HAP-1 (cell line): ENCODE results near the gene FBXL16.

ENCODE experiments used
- DNase-seq, 2 experiments: peaks; one replicate each; pipeline ENCODE4 v3.0.0-alpha.2; 2016 to 2020; ENCODE audit warnings: low spot score in 2 of 2
- H3K27me3 ChIP-seq: fragments of 250-450 bp; sonication (Bioruptor Pico); 2 replicates; pipeline ENCODE4 v1.5.1; 2020; ENCODE audit warnings: low read depth, mild to moderate bottlenecking, moderate library complexity
- H3K36me3 ChIP-seq: fragments of 250-450 bp; sonication (Bioruptor Pico); replicated peaks from 2 replicates; pipeline ENCODE4 v1.5.1; 2020; ENCODE audit warnings: mild to moderate bottlenecking
- H3K4me1 ChIP-seq: fragments of 250-450 bp; sonication (Bioruptor Pico); 2 replicates; pipeline ENCODE4 v1.5.1; 2020; ENCODE audit warnings: mild to moderate bottlenecking
- H3K4me3 ChIP-seq: fragments of 250-450 bp; sonication (Bioruptor Pico); 2 replicates; pipeline ENCODE4 v1.5.1; 2020; ENCODE audit warnings: mild to moderate bottlenecking, moderate library complexity
- H3K9me3 ChIP-seq: fragments of 250-450 bp; sonication (Bioruptor Pico); 2 replicates; pipeline ENCODE4 v1.5.1; 2020; ENCODE audit warnings: mild to moderate bottlenecking, moderate library complexity
- in situ Hi-C: fragments of 300-500 bp; cut with MboI; formaldehyde crosslinking; loops from 3 replicates; pipeline ENCODE4 v1.14.3; 2020; ENCODE audit warnings: low sequenced_read_pairs, inconsistent platforms, mixed read lengths

FBXL16 gene

GRCh38 chr16:681746-682427, 23.7 kb downstream of the FBXL16 start:
- no peak for DNase-seq
- in situ Hi-C loops = no loop called here

GRCh38 chr16:680967-681745, 24.4 kb downstream of the FBXL16 start:
- peaks cover 35% of the 10 kb centered on the region for H3K36me3 ChIP-seq
- H3K27me3 ChIP-seq = no peaks in the 10 kb centered on the region
- peak in 1 of 2 experiments; percentile 62 for DNase-seq
- H3K9me3 ChIP-seq = no peaks in the 10 kb centered on the region
- peak overlapping the region; percentile 66 for H3K4me3 ChIP-seq
- H3K4me1 ChIP-seq = peaks cover 26% of the 10 kb centered on the region
- in situ Hi-C loops = no loop called here

More at GRCh38 chr16:681746-682427, 23.7 kb downstream of the FBXL16 start:
- H3K9me3 ChIP-seq = no peaks in the 10 kb centered on the region
- H3K36me3 ChIP-seq = peaks cover 42% of the 10 kb centered on the region
- no peaks in the 10 kb centered on the region for H3K27me3 ChIP-seq
- H3K4me3 ChIP-seq = peak overlapping the region; percentile 66
- H3K4me1 ChIP-seq = peaks cover 26% of the 10 kb centered on the region

GRCh38 chr16:680625-680945, 25.0 kb downstream of the FBXL16 start:
- peaks cover 31% of the 10 kb centered on the region for H3K36me3 ChIP-seq

GRCh38 chr16:679814-680624, 25.6 kb downstream of the FBXL16 start, which contains the start of gene STUB1:
Gene STUB1, plus strand, starts transcription at chr16:680410. Its CDS starts 116 bp downstream, at chr16:680526.
- in situ Hi-C loops = no loop called here
- Histone ChIP-seq H3K4me1 (peaks cover 26% of the 10 kb centered on the region), H3K4me3 (peak within 1 kb of the TSS; percentile 66), H3K36me3 (peaks cover 26% of the 10 kb centered on the region), H3K9me3 (no peaks in the 10 kb centered on the region), H3K27me3 (no peaks in the 10 kb centered on the region)
- peak; percentile 80 to 98 for DNase-seq

More at GRCh38 chr16:680625-680945, 25.0 kb downstream of the FBXL16 start:
- DNase-seq = no peak
- Histone ChIP-seq H3K4me1 (peaks cover 26% of the 10 kb centered on the region), H3K27me3 (no peaks in the 10 kb centered on the region), H3K9me3 (no peaks in the 10 kb centered on the region), H3K4me3 (peak overlapping the region; percentile 66)
- in situ Hi-C loops = no loop called here

- peak; percentile 65 to 89 for DNase-seq
- in situ Hi-C loops = no loop called here
- H3K27me3 ChIP-seq = no peaks in the 10 kb centered on the region
- H3K4me1 ChIP-seq = peaks cover 26% of the 10 kb centered on the region
- H3K9me3 ChIP-seq = no peaks in the 10 kb centered on the region
- peak overlapping the region; percentile 40 for H3K4me3 ChIP-seq
- H3K36me3 ChIP-seq = peaks cover 29% of the 10 kb centered on the region
These were observed 26.5 kb downstream of the FBXL16 start for GRCh38 chr16:678858-679813.

GRCh38 chr16:678209-678857, 27.3 kb downstream of the FBXL16 start:
- peaks cover 26% of the 10 kb centered on the region for H3K4me1 ChIP-seq
- H3K9me3 ChIP-seq = no peaks in the 10 kb centered on the region
- H3K4me3 ChIP-seq = no peak overlapping the region
- in situ Hi-C loops = no loop called here
- no peak for DNase-seq
- no peaks in the 10 kb centered on the region for H3K27me3 ChIP-seq
- peaks cover 36% of the 10 kb centered on the region for H3K36me3 ChIP-seq

- Histone ChIP-seq H3K4me3 (no peak overlapping the region), H3K9me3 (no peaks in the 10 kb centered on the region), H3K4me1 (peaks cover 19% of the 10 kb centered on the region), H3K27me3 (no peaks in the 10 kb centered on the region), H3K36me3 (peaks cover 36% of the 10 kb centered on the region)
- in situ Hi-C loops = no loop called here
- no peak for DNase-seq
These were observed 28.0 kb downstream of the FBXL16 start for GRCh38 chr16:677316-678190.

- DNase-seq = no peak
- Histone ChIP-seq H3K36me3 (peaks cover 36% of the 10 kb centered on the region), H3K4me3 (no peak overlapping the region), H3K9me3 (no peaks in the 10 kb centered on the region), H3K4me1 (peaks cover 16% of the 10 kb centered on the region), H3K27me3 (no peaks in the 10 kb centered on the region)
- in situ Hi-C loops = no loop called here
These were observed 28.7 kb downstream of the FBXL16 start for GRCh38 chr16:676913-677312.

- peaks cover 33% of the 10 kb centered on the region for H3K36me3 ChIP-seq
- DNase-seq = no peak
- H3K27me3 ChIP-seq = no peaks in the 10 kb centered on the region
- peaks cover 12% of the 10 kb centered on the region for H3K4me1 ChIP-seq
- H3K4me3 ChIP-seq = no peak overlapping the region
- in situ Hi-C loops = no loop called here
- no peaks in the 10 kb centered on the region for H3K9me3 ChIP-seq
These were observed 29.1 kb downstream of the FBXL16 start for GRCh38 chr16:676565-676902.

GRCh38 chr16:675884-676564, 29.6 kb downstream of the FBXL16 start:
- Histone ChIP-seq H3K9me3 (no peaks in the 10 kb centered on the region), H3K4me3 (no peak overlapping the region), H3K4me1 (peaks cover 7% of the 10 kb centered on the region), H3K36me3 (peaks cover 32% of the 10 kb centered on the region), H3K27me3 (no peaks in the 10 kb centered on the region)
- in situ Hi-C loops = no loop called here
- DNase-seq = no peak

- no peak within 1 kb of the TSS for H3K4me3 ChIP-seq
- peaks cover 6% of the 10 kb centered on the region; the same call in 1 of the 2 replicates for H3K4me1 ChIP-seq
- H3K36me3 ChIP-seq = peaks cover 38% of the 10 kb centered on the region
- H3K27me3 ChIP-seq = no peaks in the 10 kb centered on the region
- in situ Hi-C loops = no loop called here
- no peaks in the 10 kb centered on the region for H3K9me3 ChIP-seq
- peak in 1 of 2 experiments; percentile 54 for DNase-seq
These were observed 30.4 kb downstream of the FBXL16 start, which contains the start of gene RHBDL1 for GRCh38 chr16:674968-675883. Gene RHBDL1, plus strand, starts transcription at chr16:675671. Its CDS starts 120 bp downstream, at chr16:675791.
